Stimulated activated CD8-positive, alpha-beta memory T cell treated with anti-CD3 and anti-CD28 coated beads, Interleukin-4, amount 100 ng/mL, for 4 hours (primary cell): ENCODE results near the gene ANGPT4.
"Not testable (repeated sequence)": the region's sequence is repeated elsewhere in the genome, so short reads cannot be mapped to it uniquely, and the experiment has no call there.

Experiments
- DNase-seq, 2 donors: peaks; one replicate each; pipeline ENCODE4 v3.0.0-alpha.2; 2020; ENCODE audit warnings: low read depth in 2 of 2, low spot score in 1 of 2

The ANGPT4 gene

GRCh38 chr20:906703-907270 is 9.3 kb downstream of the ANGPT4 start:
- DNase-seq: no peak

- no peak for DNase-seq
These were observed 10.1 kb downstream of the ANGPT4 start for GRCh38 chr20:906001-906520.

GRCh38 chr20:905396-905961 is 10.7 kb downstream of the ANGPT4 start:
- DNase-seq: no peak

GRCh38 chr20:904039-904545 is 12.0 kb downstream of the ANGPT4 start:
- no peak for DNase-seq

GRCh38 chr20:897436-897835 is 18.7 kb downstream of the ANGPT4 start:
- DNase-seq: not testable (repeated sequence)

GRCh38 chr20:896501-897025 is 19.6 kb downstream of the ANGPT4 start:
- no peak for DNase-seq

- DNase-seq: not testable (repeated sequence)
These were observed 23.8 kb downstream of the ANGPT4 start for GRCh38 chr20:892371-892770.

- no peak for DNase-seq
These were observed 24.4 kb downstream of the ANGPT4 start for GRCh38 chr20:891706-892080.

GRCh38 chr20:891058-891705 is 25.0 kb downstream of the ANGPT4 start:
- no peak for DNase-seq

GRCh38 chr20:890666-891057 is 25.5 kb downstream of the ANGPT4 start:
- DNase-seq: no peak

- DNase-seq: no peak
These were observed 26.1 kb downstream of the ANGPT4 start for GRCh38 chr20:889932-890463.

GRCh38 chr20:889106-889505 is 27.0 kb downstream of the ANGPT4 start:
- no peak for DNase-seq

GRCh38 chr20:888057-888456 is 28.1 kb downstream of the ANGPT4 start:
- DNase-seq: no peak

- DNase-seq: no peak
These were observed 29.0 kb downstream of the ANGPT4 start for GRCh38 chr20:887137-887536.

- DNase-seq: no peak
These were observed 30.9 kb downstream of the ANGPT4 start for GRCh38 chr20:884983-885952.

GRCh38 chr20:881783-882144 is 34.4 kb downstream of the ANGPT4 start:
- no peak for DNase-seq

- no peak for DNase-seq
These were observed 34.9 kb downstream of the ANGPT4 start for GRCh38 chr20:881051-881782.

- no peak for DNase-seq
These were observed 36.5 kb downstream of the ANGPT4 start for GRCh38 chr20:879626-880025.

- DNase-seq: no peak
These were observed 37.4 kb downstream of the ANGPT4 start for GRCh38 chr20:878511-879307.
